ENCODE data around the gene MGAT5. TPM values are rescaled to one million over a fixed set of nuclear protein-coding genes. Genes with fewer than 3 reads are reported as not detected.

The MGAT5 gene
- total RNA-seq, 2 donors from 2014 or later, result 61.7 to 63.2 TPM

DNA sequence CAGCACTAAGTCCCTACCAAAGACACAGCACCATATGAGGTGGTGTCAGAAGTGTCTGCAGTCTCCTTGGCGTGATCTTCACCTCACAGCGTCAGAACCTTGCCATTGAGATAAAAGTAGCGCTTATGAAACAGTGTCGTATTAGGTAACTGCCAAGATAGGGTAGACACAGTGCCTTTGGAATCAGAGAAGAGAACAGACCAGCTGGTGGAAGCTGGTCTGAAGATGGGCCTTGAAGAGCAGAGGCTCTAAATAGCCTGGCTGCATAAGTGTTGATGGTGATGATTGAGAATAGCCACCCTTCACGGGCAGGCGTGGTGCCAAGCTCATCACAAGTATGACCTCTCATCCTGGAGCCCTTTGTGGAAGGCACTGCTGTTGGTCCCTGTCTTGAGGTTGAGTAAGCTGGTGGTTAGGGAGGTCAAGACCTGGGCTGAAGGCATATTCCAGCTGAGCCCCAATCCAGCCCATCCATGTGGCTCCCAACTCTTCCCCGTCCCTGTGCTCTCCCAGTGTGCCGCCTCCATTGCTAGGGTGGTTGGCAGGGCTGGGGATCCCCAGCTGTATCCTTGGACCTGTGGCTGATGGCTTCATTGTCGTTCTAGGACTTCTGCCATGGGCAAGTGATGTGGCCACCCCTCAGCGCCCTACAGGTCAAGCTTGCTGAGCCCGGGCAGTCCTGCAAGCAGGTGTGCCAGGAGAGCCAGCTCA, 187.4 kb downstream of the MGAT5 start:
- Histone ChIP-seq H3K4me1 (no peaks in the 10 kb centered on the region), H3K27me3 (no peaks in the 10 kb centered on the region), H3K36me3 (no peaks in the 10 kb centered on the region), H3K27ac (no peak overlapping the region), H3K9ac (ENCODE audit: low read depth in 2 of 2, low read length in 2 of 2) (no peak overlapping the region), H3K9me3 (no peaks in the 10 kb centered on the region), H3K4me3 (no peak overlapping the region)
- DNase-seq, result no peak
- TF ChIP-seq, protein P1, sequence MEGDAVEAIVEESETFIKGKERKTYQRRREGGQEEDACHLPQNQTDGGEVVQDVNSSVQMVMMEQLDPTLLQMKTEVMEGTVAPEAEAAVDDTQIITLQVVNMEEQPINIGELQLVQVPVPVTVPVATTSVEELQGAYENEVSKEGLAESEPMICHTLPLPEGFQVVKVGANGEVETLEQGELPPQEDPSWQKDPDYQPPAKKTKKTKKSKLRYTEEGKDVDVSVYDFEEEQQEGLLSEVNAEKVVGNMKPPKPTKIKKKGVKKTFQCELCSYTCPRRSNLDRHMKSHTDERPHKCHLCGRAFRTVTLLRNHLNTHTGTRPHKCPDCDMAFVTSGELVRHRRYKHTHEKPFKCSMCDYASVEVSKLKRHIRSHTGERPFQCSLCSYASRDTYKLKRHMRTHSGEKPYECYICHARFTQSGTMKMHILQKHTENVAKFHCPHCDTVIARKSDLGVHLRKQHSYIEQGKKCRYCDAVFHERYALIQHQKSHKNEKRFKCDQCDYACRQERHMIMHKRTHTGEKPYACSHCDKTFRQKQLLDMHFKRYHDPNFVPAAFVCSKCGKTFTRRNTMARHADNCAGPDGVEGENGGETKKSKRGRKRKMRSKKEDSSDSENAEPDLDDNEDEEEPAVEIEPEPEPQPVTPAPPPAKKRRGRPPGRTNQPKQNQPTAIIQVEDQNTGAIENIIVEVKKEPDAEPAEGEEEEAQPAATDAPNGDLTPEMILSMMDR (IDR thresholded peaks at IDR 0.05), result no peak
- intact Hi-C loops (cut with DNase I), result no loop called here

DNA sequence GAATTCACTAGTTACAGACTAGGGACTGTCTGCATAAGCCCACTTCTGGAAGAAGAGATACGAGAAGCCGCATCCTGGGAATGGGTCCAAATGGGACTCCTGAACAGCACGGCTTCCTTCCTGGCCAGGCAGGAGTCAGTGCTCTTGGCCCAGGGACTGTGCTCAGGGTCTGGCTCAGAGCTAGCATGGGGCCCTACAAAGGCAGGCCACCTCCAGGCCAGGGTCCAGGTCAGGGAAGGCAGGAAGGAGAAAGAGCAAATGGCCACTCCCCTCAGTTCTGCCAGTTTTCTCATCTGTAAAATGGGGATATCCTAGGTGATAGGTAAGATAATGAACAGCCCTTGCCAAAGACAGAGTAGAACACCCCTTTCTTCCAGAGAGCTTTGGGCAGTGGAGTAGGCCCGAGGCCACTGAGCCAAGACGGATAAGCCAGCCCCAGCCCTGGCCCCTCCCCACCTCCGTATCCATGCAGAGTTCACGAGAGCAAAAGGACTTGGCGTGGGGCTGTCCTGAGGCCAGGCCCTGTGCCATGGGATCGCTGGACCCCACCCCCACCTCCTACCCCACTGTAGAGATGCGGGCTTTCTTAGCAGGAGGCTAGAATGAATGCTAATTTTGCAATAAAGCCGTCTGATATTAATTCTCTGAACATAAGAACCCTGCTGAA, 190.1 kb downstream of the MGAT5 start:
- Histone ChIP-seq H3K27ac (no peak overlapping the region), H3K36me3 (no peaks in the 10 kb centered on the region), H3K4me1 (no peaks in the 10 kb centered on the region), H3K4me3 (no peak overlapping the region), H3K9me3 (no peaks in the 10 kb centered on the region), H3K9ac (ENCODE audit: low read depth in 2 of 2, low read length in 2 of 2) (no peak overlapping the region), H3K27me3 (no peaks in the 10 kb centered on the region)
- TF ChIP-seq, protein P1 (IDR thresholded peaks at IDR 0.05), result no peak
- intact Hi-C loops (cut with DNase I), result no loop called here
- no peak for DNase-seq

DNA sequence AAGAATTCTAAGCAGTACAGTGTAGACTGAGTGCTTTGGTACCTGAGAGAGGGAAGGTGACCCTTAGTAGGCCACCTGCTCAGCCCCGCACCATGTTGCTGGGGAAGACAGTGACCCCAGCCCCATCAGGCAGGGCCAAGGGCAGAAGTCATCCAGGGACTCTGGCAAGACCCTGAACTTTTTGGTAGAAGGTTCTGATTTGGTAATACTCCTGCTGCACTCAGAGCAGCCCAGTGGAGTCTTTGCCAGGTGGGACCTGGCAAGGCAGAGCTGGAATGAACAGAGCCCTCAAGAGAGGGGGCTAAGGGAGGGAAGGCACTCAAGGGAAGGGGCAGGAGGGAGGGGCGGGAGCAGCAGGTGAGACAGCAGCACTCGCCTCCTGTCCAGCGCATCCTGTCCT, 191.2 kb downstream of the MGAT5 start:
- Histone ChIP-seq H3K27ac (no peak overlapping the region), H3K36me3 (no peaks in the 10 kb centered on the region), H3K4me1 (no peaks in the 10 kb centered on the region), H3K9me3 (no peaks in the 10 kb centered on the region), H3K9ac (ENCODE audit: low read depth in 2 of 2, low read length in 2 of 2) (no peak overlapping the region), H3K27me3 (no peaks in the 10 kb centered on the region), H3K4me3 (no peak overlapping the region)
- TF ChIP-seq, protein P1 (IDR thresholded peaks at IDR 0.05), result no peak
- no peak for DNase-seq
- intact Hi-C loops (cut with DNase I), result no loop called here

DNA sequence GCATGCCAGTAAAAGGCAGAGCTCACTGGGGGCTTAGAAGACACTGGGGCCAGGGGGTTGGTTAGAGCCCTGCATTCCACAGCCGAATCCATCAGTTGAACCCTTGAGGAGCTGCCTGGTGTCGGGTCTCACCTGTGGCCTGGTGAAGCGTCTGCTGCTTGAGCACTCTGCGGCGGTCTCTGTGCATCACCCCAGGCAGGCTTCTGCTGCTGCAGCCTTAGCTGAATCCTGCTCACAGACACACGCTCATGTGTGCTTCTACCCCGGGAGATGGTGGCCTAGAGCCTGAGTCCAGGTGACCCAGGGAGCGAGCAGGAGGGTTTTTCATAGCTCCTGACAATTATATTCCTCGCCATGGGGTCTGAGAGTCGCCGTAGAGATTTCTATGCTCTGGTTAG, 192.1 kb downstream of the MGAT5 start:
- no peaks in the 10 kb centered on the region for H3K36me3 ChIP-seq
- no peaks in the 10 kb centered on the region for H3K9me3 ChIP-seq
- intact Hi-C loops (cut with DNase I), result no loop called here
- TF ChIP-seq, protein P1 (IDR thresholded peaks at IDR 0.05), result no peak
- H3K9ac ChIP-seq (ENCODE audit: low read depth in 2 of 2, low read length in 2 of 2), result no peak overlapping the region
- no peak overlapping the region for H3K4me3 ChIP-seq
- no peak for DNase-seq
- no peaks in the 10 kb centered on the region for H3K4me1 ChIP-seq
- no peaks in the 10 kb centered on the region for H3K27me3 ChIP-seq
- no peak overlapping the region for H3K27ac ChIP-seq

GRCh38 chr2:134446383-134447017, 192.6 kb downstream of the MGAT5 start:
- Histone ChIP-seq H3K36me3 (no peaks in the 10 kb centered on the region), H3K27ac (no peak overlapping the region), H3K27me3 (no peaks in the 10 kb centered on the region), H3K4me3 (no peak overlapping the region), H3K9me3 (no peaks in the 10 kb centered on the region), H3K4me1 (no peaks in the 10 kb centered on the region), H3K9ac (ENCODE audit: low read depth in 2 of 2, low read length in 2 of 2) (no peak overlapping the region)
- intact Hi-C loops (cut with DNase I), result no loop called here
- no peak for DNase-seq
- TF ChIP-seq, protein P1 (IDR thresholded peaks at IDR 0.05), result no peak
